HG03196 (cell line): ENCODE results near the gene GALNT10.

Experiments used
- ATAC-seq: cut with Tn5 transposase; IDR thresholded peaks from one replicate; pipeline ENCODE4 v1.9.1; 2021; ENCODE audit not compliant: unreplicated experiment

GALNT10 gene

GRCh38 chr5:154467655-154468354 lies 277.3 kb downstream of the GALNT10 start:
- peak; percentile 87 for ATAC-seq

GRCh38 chr5:154470137-154470536 lies 279.6 kb downstream of the GALNT10 start:
- ATAC-seq: no peak
